Naive thymus-derived CD8-positive, alpha-beta T cell (primary cell): ENCODE data around the gene PTPN7. TPM values are rescaled to one million over a fixed set of nuclear protein-coding genes. Genes with fewer than 3 reads are reported as not detected.
A peak's percentile ranks its signal among the peaks of the same experiment; 100 is the strongest.
"Not testable (repeated sequence)": the region's sequence is repeated elsewhere in the genome, so short reads cannot be mapped to it uniquely, and the experiment has no call there.

Source experiments
- ATAC-seq, 2 donors: fragments of 150-1000 bp; cut with Tn5 transposase in 1 of 2; sonication (Bioruptor Pico), chemical (Tn5 transposase) in 1 of 2; 1 replicate in 1 of 2; 2 replicates in 1 of 2; pipeline ENCODE4 v1.10.0; 2021; ENCODE audit warnings: mild to moderate bottlenecking in 2 of 2, moderate library complexity in 2 of 2
- POLR2A ChIA-PET: fragments of 350-600 bp; sonication (Branson Sonifier 250); formaldehyde crosslinking; loops from one replicate; lab custom pipeline; 2021; ENCODE audit warnings: antibody characterized with exemption; lab: Charles Lee
- DNase-seq, 10 donors: peaks; one replicate each; pipeline versions ENCODE4 v3.0.0 to v3.0.0-alpha.2; 2020 to 2022
- H3K27ac Mint-ChIP-seq, 10 donors: one replicate each; pipeline ENCODE4 v1.8.0; 2020 to 2022; ENCODE audit warnings: mild to moderate bottlenecking in 10 of 10, mixed read lengths in 10 of 10, moderate library complexity in 4 of 10, inconsistent platforms in 1 of 10
- H3K27me3 Mint-ChIP-seq, 5 donors: one replicate each; pipeline ENCODE4 v1.8.0; 2021 to 2022; ENCODE audit warnings: mixed read lengths in 5 of 5
- H3K36me3 Mint-ChIP-seq, 3 donors: one replicate each; pipeline ENCODE4 v1.8.0; 2020 to 2022; ENCODE audit warnings: mixed read lengths in 3 of 3, mild to moderate bottlenecking in 2 of 3, inconsistent platforms in 1 of 3
- H3K4me1 Mint-ChIP-seq, 4 donors: one replicate each; pipeline ENCODE4 v1.8.0; 2021 to 2022; ENCODE audit warnings: mixed read lengths in 4 of 4
- H3K4me3 Mint-ChIP-seq, 10 donors: one replicate each; pipeline ENCODE4 v1.8.0; 2020 to 2022; ENCODE audit warnings: mild to moderate bottlenecking in 10 of 10, mixed read lengths in 10 of 10, moderate library complexity in 6 of 10, inconsistent platforms in 1 of 10
- H3K9me3 Mint-ChIP-seq, 9 donors: one replicate each; pipeline ENCODE4 v1.8.0; 2020 to 2022; ENCODE audit warnings: mixed read lengths in 9 of 9, mild to moderate bottlenecking in 3 of 9, inconsistent platforms in 1 of 9, moderate library complexity in 1 of 9
- polyA plus RNA-seq, 3 donors: library from polyadenylated mRNA; unstranded; fragments of 300-500 nt; fragmentation: Illumina TruSeq; gene quantifications; one replicate each; pipeline ENCODE4 v1.2.3, GENCODE V29; 2021
- total RNA-seq, 8 experiments: library from RNA in 2 of 8; stranded (reverse) in 2 of 8; gene quantifications; one replicate each; pipeline ENCODE4 v1.2.3 and lab custom pipeline; 2021 to 2026

The PTPN7 gene
- total and polyA plus RNA-seq, 5 experiments from 2014 or later, result 35.9 to 44.4 (median 37.7) TPM

DNA sequence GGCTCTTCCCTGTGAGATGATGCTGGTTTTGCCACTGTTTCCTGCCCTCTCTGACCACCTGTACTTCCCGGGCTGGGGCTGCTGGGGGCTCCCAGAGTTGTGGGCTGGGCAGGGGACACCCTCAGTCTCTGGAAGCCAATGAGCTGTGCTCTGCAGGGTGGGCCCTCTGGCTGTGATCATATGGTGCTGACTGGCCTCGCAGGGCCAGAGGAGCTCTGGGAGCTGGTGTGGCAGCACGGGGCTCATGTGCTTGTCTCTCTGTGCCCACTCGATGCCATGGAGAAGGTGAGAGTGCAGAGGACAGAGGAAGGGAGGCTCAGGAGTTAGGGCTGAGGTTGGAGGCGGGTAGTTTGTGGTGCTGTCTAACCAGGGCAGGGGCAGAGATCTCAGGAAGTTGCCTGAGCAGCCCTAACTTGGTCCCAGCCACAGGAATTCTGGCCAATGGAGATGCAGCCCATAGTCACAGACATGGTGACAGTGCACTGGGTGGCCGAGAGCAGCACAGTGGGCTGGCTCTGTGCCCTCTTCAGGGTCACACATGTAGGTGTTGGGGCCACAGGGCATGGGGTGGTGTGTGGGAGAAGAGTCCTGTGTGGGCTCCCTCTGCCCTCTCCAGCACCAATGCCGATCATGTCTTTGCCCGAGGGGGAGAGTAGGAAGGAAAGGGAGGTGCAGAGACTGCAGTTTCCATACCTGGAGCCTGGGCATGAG is 27.4 kb upstream of the PTPN7 start:
- H3K4me1 Mint-ChIP-seq, result peaks cover 8 to 19% (median 14%) of the 10 kb centered on the region in 4 donors
- DNase-seq (no peak), ATAC-seq (no peak)
- POLR2A ChIA-PET, result interaction anchor here (0.6 kb wide), 2 partner anchors 190 to 310 kb away, joined by 3 to 4 read pairs; no protein-coding TSS in a partner anchor
- no peaks in the 10 kb centered on the region for H3K36me3 Mint-ChIP-seq
- H3K9me3 Mint-ChIP-seq, result no peaks in the 10 kb centered on the region
- peak overlapping the region in 3 of 10 donors; percentile 60 to 69 (median 60) for H3K27ac Mint-ChIP-seq
- no peak overlapping the region for H3K4me3 Mint-ChIP-seq
- peaks cover 0 to 16% (median 8%) of the 10 kb centered on the region in 5 donors for H3K27me3 Mint-ChIP-seq

- ATAC-seq (no peak), DNase-seq (no peak)
- Mint-ChIP-seq H3K27ac (peak overlapping the region in 1 of 10 donors; percentile 15), H3K36me3 (no peaks in the 10 kb centered on the region), H3K4me1 (peaks cover 8 to 17% (median 13%) of the 10 kb centered on the region in 4 donors), H3K9me3 (no peaks in the 10 kb centered on the region), H3K4me3 (no peak overlapping the region), H3K27me3 (peaks cover 0 to 16% (median 4%) of the 10 kb centered on the region in 5 donors)
- POLR2A ChIA-PET, result no interaction called here
These were observed 26.8 kb upstream of the PTPN7 start for GRCh38 chr1:202187041-202187671.

- no peak overlapping the region for H3K4me3 Mint-ChIP-seq
- H3K9me3 Mint-ChIP-seq, result no peaks in the 10 kb centered on the region
- ATAC-seq (no peak), DNase-seq (no peak)
- H3K27ac Mint-ChIP-seq, result no peak overlapping the region
- no peaks in the 10 kb centered on the region for H3K36me3 Mint-ChIP-seq
- POLR2A ChIA-PET, result no interaction called here
- peaks cover 0 to 16% (median 4%) of the 10 kb centered on the region in 5 donors for H3K27me3 Mint-ChIP-seq
- H3K4me1 Mint-ChIP-seq, result peaks cover 8 to 17% (median 13%) of the 10 kb centered on the region in 4 donors
These were observed 25.9 kb upstream of the PTPN7 start for GRCh38 chr1:202186327-202186726.

- POLR2A ChIA-PET, result no interaction called here
- Mint-ChIP-seq H3K36me3 (no peaks in the 10 kb centered on the region), H3K4me1 (peaks cover 8 to 17% (median 13%) of the 10 kb centered on the region in 4 donors), H3K9me3 (no peaks in the 10 kb centered on the region), H3K27ac (no peak overlapping the region), H3K27me3 (peaks cover 0 to 16% (median 4%) of the 10 kb centered on the region in 5 donors), H3K4me3 (no peak overlapping the region)
- DNase-seq (peak in 9 of 10 donors; percentile 27 to 59 (median 48)), ATAC-seq (peak; percentile 41 to 82)
These were observed 24.5 kb upstream of the PTPN7 start for GRCh38 chr1:202184750-202185460.

- ATAC-seq (no peak), DNase-seq (no peak)
- Mint-ChIP-seq H3K36me3 (no peaks in the 10 kb centered on the region), H3K4me3 (no peak overlapping the region), H3K9me3 (no peaks in the 10 kb centered on the region), H3K27me3 (peaks cover 0 to 16% (median 0%) of the 10 kb centered on the region in 5 donors), H3K4me1 (peaks cover 8 to 17% (median 14%) of the 10 kb centered on the region in 4 donors), H3K27ac (peak overlapping the region in 2 of 10 donors; percentile 4 to 33)
- POLR2A ChIA-PET, result interaction anchor here (0.6 kb wide), 1 partner anchor 9 kb away, joined by 3 read pairs; no protein-coding TSS in a partner anchor
These were observed 21.9 kb upstream of the PTPN7 start for GRCh38 chr1:202182040-202182877.

DNA sequence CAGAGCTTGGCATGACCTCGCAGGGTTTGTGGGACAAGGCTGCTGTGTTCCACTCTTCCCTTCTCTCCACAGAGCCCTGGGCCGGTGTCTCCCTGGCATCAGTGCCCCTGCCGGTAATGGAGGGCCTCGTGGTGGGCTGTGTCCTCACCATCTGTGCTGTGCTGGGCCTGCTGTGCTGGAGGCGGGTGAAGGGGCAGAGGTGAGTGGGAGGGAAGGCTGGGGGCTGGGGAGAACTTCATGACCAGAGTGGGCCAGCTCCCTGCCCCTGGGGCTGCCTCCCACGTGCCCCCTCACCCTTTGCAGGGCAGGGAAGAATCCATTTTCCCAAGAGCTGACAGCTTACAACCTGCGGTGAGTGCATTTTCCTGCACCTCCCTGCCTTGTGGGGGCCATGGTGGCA is 21.2 kb upstream of the PTPN7 start:
- Mint-ChIP-seq H3K4me1 (peaks cover 8 to 17% (median 14%) of the 10 kb centered on the region in 4 donors), H3K27ac (peak overlapping the region in 1 of 10 donors; percentile 33), H3K9me3 (no peaks in the 10 kb centered on the region), H3K36me3 (no peaks in the 10 kb centered on the region), H3K27me3 (peaks cover 0 to 16% (median 0%) of the 10 kb centered on the region in 5 donors), H3K4me3 (no peak overlapping the region)
- ATAC-seq (no peak), DNase-seq (no peak)
- POLR2A ChIA-PET, result interaction anchor here (0.6 kb wide), 1 partner anchor 8 kb away, joined by 3 read pairs; no protein-coding TSS in a partner anchor

- ATAC-seq, H3K4me3 Mint-ChIP-seq, H3K36me3 Mint-ChIP-seq, DNase-seq, H3K9me3 Mint-ChIP-seq, POLR2A ChIA-PET: not testable (repeated sequence)
- H3K27ac Mint-ChIP-seq, result peak overlapping the region in 1 of 10 donors; percentile 75
- peaks cover 0 to 14% (median 0%) of the 10 kb centered on the region in 5 donors for H3K27me3 Mint-ChIP-seq
- H3K4me1 Mint-ChIP-seq, result peaks cover 8 to 17% (median 14%) of the 10 kb centered on the region in 4 donors
These were observed 20.3 kb upstream of the PTPN7 start for GRCh38 chr1:202180751-202181139.

DNA sequence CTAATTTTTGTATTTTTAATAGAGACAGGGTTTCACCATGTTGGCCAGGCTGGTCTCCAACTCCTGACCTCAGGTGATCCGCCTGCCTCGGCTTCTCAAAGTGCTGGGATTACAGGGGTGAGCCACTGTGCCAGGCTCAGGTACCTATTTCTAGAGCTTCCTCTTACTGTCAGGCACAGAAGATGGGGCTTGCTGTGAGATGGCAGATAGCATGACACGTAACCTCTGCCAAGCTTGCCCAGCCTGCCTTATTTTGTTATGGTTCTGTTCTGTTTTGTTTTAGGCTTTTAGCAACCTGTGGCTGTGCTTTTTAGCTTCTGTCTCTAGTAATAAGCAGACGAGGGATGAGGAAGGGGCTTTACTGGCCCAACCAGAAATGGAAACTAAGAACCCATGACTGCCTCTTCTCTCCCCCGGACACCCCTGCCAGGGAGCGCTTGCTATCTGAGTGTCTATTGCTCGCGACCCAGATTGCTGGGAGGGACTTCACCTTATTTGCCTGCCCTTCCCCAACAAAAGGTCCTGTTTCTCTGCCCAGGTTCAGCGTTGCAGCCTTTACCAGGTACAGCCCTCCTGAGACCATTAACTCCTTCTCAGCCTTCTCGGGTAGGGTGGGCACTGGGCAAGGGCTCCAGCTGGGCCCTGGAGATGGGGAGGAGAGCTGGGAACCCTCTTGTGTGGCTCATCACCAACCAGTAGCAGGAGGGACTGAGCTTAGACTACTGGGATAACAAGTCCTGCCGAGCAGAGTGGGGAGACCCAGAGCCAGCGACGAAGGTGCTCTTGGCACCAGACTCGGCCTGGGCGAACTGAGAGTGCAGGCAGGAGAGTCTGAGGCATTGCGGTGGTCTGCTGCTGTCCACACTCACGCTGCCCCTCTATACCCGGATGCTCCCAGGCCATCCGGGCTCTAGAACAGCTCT is 19.7 kb upstream of the PTPN7 start:
- POLR2A ChIA-PET, result no interaction called here
- Mint-ChIP-seq H3K4me1 (peaks cover 8 to 17% (median 14%) of the 10 kb centered on the region in 4 donors), H3K4me3 (no peak overlapping the region), H3K27ac (peak overlapping the region in 1 of 10 donors; percentile 22), H3K36me3 (no peaks in the 10 kb centered on the region), H3K27me3 (peaks cover 0 to 7% (median 0%) of the 10 kb centered on the region in 5 donors), H3K9me3 (no peaks in the 10 kb centered on the region)
- ATAC-seq (no peak), DNase-seq (no peak)

DNA sequence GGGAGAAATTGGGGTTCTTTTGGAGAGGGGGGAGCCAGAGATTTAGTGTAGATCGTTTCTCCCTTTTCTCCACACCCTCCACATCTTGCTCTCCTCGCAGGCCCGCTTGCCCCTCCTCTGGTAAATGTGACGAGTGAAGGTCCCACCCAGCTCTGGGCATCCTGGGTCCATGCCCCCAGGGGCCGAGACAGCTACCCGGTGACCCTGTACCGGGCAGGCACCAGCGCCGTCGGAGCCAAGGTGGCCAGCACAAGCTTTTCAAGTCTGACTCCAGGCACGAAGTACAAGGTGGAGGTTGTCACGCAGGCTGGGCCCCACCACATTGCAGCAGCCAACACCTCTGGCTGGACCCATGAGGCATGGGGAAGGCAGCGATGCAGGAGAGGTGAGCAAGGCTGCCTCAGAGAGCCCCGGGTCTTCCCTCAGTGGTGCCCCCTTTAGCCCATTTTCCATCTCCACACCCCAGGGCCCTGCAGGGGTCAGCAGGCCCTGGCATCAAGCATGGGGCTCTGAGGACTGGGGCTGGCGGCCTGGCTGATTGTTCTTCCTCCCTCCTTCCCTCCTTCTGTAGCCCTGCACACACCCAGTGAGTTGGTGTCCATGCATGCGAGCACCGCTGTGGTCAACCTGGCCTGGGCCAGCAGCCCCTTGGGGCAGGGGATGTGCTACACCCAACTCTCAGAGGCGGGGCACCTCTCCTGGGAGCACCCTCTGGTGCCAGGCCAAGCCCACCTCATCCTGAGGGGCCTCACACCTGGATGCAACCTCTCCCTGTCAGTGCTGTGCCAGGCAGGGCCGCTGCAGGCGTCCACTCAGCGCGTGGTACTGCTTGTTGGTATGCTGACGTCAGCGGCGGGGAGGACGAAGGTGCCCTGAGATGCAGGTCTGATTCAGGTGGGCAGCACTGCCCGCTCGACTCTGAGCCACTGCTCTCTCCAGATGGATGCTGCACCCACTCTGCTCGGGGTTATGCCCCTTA is 16.8 kb upstream of the PTPN7 start:
- POLR2A ChIA-PET, result interaction anchor here (0.7 kb wide), 1 partner anchor 291 kb away, joined by 3 read pairs; no protein-coding TSS in a partner anchor

DNA sequence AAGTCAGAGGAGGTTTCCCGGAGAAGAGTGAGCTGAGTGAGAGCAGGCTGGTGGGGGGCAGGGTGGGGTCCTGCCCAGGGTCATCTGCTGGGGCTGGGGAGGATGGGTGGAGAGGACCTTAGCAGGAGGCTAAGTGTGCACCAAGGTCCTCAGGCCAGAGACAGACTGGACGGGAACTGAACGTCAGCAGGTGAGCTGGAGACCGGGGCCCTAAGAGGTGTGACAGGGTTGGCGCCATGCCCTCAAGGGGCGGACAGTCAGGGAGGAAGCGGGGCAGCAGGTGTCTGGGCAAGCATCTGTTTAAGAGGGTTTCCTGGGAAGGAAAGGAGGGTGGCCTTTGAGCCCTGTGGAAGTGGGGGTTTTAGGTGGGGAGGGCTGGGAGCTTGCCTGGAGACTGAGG is 13.6 kb upstream of the PTPN7 start:
- no peak overlapping the region for H3K4me3 Mint-ChIP-seq
- no peaks in the 10 kb centered on the region for H3K27me3 Mint-ChIP-seq
- POLR2A ChIA-PET, result no interaction called here
- peaks cover 0 to 7% (median 4%) of the 10 kb centered on the region in 4 donors for H3K4me1 Mint-ChIP-seq
- DNase-seq (no peak), ATAC-seq (no peak)
- peak overlapping the region in 2 of 10 donors; percentile 19 to 72 for H3K27ac Mint-ChIP-seq
- H3K36me3 Mint-ChIP-seq, result no peaks in the 10 kb centered on the region
- H3K9me3 Mint-ChIP-seq, result no peaks in the 10 kb centered on the region

More for the DNA sequence above, 16.8 kb upstream of the PTPN7 start:
- H3K9me3 Mint-ChIP-seq, result no peaks in the 10 kb centered on the region
- H3K4me1 Mint-ChIP-seq, result peaks cover 0 to 2% (median 0%) of the 10 kb centered on the region in 4 donors
- no peaks in the 10 kb centered on the region for H3K27me3 Mint-ChIP-seq
- no peak for DNase-seq
- ATAC-seq, result no peak
- no peak overlapping the region for H3K4me3 Mint-ChIP-seq
- H3K27ac Mint-ChIP-seq, result peak overlapping the region in 1 of 10 donors; percentile 74
- H3K36me3 Mint-ChIP-seq, result no peaks in the 10 kb centered on the region
